Omental fat pad (tissue), 4 donors: ENCODE data around the gene ZNF691. TPM values are rescaled to one million over a fixed set of nuclear protein-coding genes. Genes with fewer than 3 reads are reported as not detected.
"Not testable (repeated sequence)": the region's sequence is repeated elsewhere in the genome, so short reads cannot be mapped to it uniquely, and the experiment has no call there.

Source experiments
- ATAC-seq: fragments of 150-250 bp; one replicate; pipeline ENCODE4 v1.9.1; 2016; ENCODE audit warnings: mild to moderate bottlenecking, moderate library complexity; ENCODE audit not compliant: low FRiP score
- DNase-seq: peaks from one replicate; pipeline ENCODE4 v3.0.0-alpha.2; 2019; ENCODE audit warnings: low spot score
- CTCF ChIP-seq, 3 donors: fragments of 450-650 bp; IDR thresholded peaks; one replicate each; pipeline ENCODE4 v1.5.1; 2016 to 2017; ENCODE audit warnings: antibody characterized with exemption in 3 of 3, mild to moderate bottlenecking in 3 of 3, moderate library complexity in 2 of 3
- total RNA-seq, 4 donors: library from RNA; depleted of rRNA; stranded (reverse); fragments of >200 nt; gene quantifications; one replicate each; pipeline ENCODE4 v1.1.0, GENCODE V29; 2016

ZNF691 gene
- total RNA-seq, 4 donors from 2014 or later, result 6.2 to 11.2 (median 8.8) TPM

GRCh38 chr1:42848823-42849537 lies 2.6 kb downstream of the ZNF691 start:
- TF ChIP-seq CTCF (IDR thresholded peaks at IDR 0.05), result no peak
- ATAC-seq, result no peak
- no peak for DNase-seq

GRCh38 chr1:42849944-42850343 lies 3.5 kb downstream of the ZNF691 start:
- ATAC-seq (no peak), DNase-seq (no peak)
- no peak for TF ChIP-seq CTCF (IDR thresholded peaks at IDR 0.05)

- no peak for TF ChIP-seq CTCF (IDR thresholded peaks at IDR 0.05)
- no peak for DNase-seq
- no peak for ATAC-seq
These were observed 5.0 kb downstream of the ZNF691 start for GRCh38 chr1:42851420-42851819.

- DNase-seq (no peak), ATAC-seq (no peak)
- no peak for TF ChIP-seq CTCF (IDR thresholded peaks at IDR 0.05)
These were observed 5.7 kb downstream of the ZNF691 start for GRCh38 chr1:42851960-42852607.

GRCh38 chr1:42852608-42852980 lies 6.2 kb downstream of the ZNF691 start:
- ATAC-seq, result no peak
- TF ChIP-seq CTCF (IDR thresholded peaks at IDR 0.05), result no peak
- DNase-seq, result no peak

- DNase-seq (no peak), ATAC-seq (no peak)
- TF ChIP-seq CTCF (IDR thresholded peaks at IDR 0.05), result no peak
These were observed 6.9 kb downstream of the ZNF691 start for GRCh38 chr1:42853116-42853884.

GRCh38 chr1:42856554-42856953 lies 10.1 kb downstream of the ZNF691 start:
- not testable (repeated sequence) for DNase-seq, ATAC-seq

GRCh38 chr1:42859366-42859765 lies 13.0 kb downstream of the ZNF691 start:
- not testable (repeated sequence) for ATAC-seq

More at GRCh38 chr1:42859366-42859765, 13.0 kb downstream of the ZNF691 start:
- not testable (repeated sequence) for DNase-seq
